Mucosa of descending colon (tissue), 3 donors: Measurements from ENCODE around the gene NPFFR1. TPM values are rescaled to one million over a fixed set of nuclear protein-coding genes. Genes with fewer than 3 reads are reported as not detected.

Experiments used
- ATAC-seq: fragments of 200-7000 bp; cut with Tn5 transposase; one replicate; pipeline ENCODE4 v1.9.1; 2020; ENCODE audit warnings: mild to moderate bottlenecking, moderate library complexity
- DNase-seq, 3 donors: peaks; one replicate each; pipeline ENCODE4 v3.0.0-alpha.2; 2020
- H3K36me3 ChIP-seq: fragments of 200-600 bp; one replicate; pipeline ENCODE4 v1.8.0; 2021; ENCODE audit warnings: low read depth, mild to moderate bottlenecking
- H3K4me1 ChIP-seq: fragments of 200-600 bp; one replicate; pipeline ENCODE4 v1.8.0; 2021; ENCODE audit warnings: low read depth, mild to moderate bottlenecking
- H3K4me3 ChIP-seq: fragments of 200-600 bp; one replicate; pipeline ENCODE4 v1.8.0; 2021; ENCODE audit warnings: mild to moderate bottlenecking
- H3K9me3 ChIP-seq: fragments of 200-600 bp; one replicate; pipeline ENCODE4 v1.8.0; 2021; ENCODE audit warnings: mild to moderate bottlenecking
- CTCF ChIP-seq: fragments of 200-600 bp; IDR thresholded peaks from one replicate; pipeline ENCODE4 v1.8.0; 2022; ENCODE audit warnings: antibody characterized with exemption, mild to moderate bottlenecking
- intact Hi-C, 2 donors: fragments of 100-400 bp; cut with DNase I in 1 of 2; cut with micrococcal nuclease in 1 of 2; formaldehyde crosslinking; loops; one replicate each; pipeline versions ENCODE4 v1.11.0 to v1.11.1; 2022; cut with DNase I, micrococcal nuclease
- total RNA-seq, 3 donors: library from RNA; stranded (reverse); fragmentation: NEBNext Ultra II Directional in 2 of 3; extraction: Animal tissue kit (Norgen Biotek cat#: 25700) in 2 of 3; gene quantifications; one replicate each; pipeline versions ENCODE4 v1.2.1 to v1.2.4, GENCODE V29; 2021 to 2023
- donor health status: DM: no; HTN: no; CAD: no; lungs with moderate emphysema.
- donor health status: DM: no; HTN: no; CAD: no.
- donor health status: DM: no; HTN: yes; CAD: no.

NPFFR1 gene
- total RNA-seq, 3 donors from 2014 or later, result 0.06 to 0.10 (median 0.06) TPM

DNA sequence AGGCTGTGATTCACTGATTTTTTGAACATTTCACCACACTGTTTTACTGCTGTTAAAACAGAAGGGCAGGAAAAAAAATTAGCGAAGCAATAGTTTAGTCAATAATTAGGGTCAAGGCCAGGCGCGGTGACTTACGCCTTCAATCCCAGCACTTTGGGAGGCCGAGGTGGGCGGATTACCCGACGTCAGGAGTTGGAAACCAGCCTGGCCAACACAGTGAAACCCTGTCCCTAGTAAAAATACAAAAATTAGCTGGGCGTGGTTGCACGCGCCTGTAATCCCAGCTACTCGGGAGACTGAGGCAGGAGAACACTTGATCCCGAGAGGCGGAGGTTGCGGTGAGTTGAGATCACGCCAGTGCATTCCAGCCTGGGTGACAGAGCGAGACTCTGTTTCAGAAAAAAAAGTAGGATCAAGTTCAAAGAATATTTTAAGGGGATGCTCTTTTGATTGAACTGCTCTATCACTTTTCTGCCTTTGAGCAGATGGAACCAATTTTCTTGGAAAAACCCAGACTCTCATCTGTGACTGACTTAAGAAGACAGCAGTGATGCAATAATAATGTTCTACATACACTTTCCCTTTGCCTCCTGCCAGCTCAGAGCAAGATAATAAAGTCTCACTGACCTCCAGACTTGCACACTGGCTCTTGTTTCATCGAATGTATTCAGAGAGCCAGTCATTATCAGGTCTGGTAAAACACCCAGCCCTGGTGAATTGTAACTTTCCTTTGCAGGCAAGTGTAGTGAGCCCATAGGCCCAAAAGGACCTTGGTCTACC is 48.9 kb downstream of the NPFFR1 start:
- no peak for TF ChIP-seq CTCF
- Histone ChIP-seq H3K4me3 (no peak overlapping the region), H3K9me3 (no peaks in the 10 kb centered on the region), H3K36me3 (no peaks in the 10 kb centered on the region), H3K4me1 (peaks cover 13% of the 10 kb centered on the region)
- DNase-seq (peak in 1 of 3 donors; percentile 52), ATAC-seq (no peak)
- intact Hi-C loops, result no loop called here

GRCh38 chr10:70233939-70234300 is 49.9 kb downstream of the NPFFR1 start:
- ATAC-seq (no peak), DNase-seq (no peak)
- Histone ChIP-seq H3K4me3 (no peak overlapping the region), H3K36me3 (no peaks in the 10 kb centered on the region), H3K9me3 (no peaks in the 10 kb centered on the region), H3K4me1 (peaks cover 22% of the 10 kb centered on the region)
- no peak for TF ChIP-seq CTCF
- intact Hi-C loops, result no loop called here

DNA sequence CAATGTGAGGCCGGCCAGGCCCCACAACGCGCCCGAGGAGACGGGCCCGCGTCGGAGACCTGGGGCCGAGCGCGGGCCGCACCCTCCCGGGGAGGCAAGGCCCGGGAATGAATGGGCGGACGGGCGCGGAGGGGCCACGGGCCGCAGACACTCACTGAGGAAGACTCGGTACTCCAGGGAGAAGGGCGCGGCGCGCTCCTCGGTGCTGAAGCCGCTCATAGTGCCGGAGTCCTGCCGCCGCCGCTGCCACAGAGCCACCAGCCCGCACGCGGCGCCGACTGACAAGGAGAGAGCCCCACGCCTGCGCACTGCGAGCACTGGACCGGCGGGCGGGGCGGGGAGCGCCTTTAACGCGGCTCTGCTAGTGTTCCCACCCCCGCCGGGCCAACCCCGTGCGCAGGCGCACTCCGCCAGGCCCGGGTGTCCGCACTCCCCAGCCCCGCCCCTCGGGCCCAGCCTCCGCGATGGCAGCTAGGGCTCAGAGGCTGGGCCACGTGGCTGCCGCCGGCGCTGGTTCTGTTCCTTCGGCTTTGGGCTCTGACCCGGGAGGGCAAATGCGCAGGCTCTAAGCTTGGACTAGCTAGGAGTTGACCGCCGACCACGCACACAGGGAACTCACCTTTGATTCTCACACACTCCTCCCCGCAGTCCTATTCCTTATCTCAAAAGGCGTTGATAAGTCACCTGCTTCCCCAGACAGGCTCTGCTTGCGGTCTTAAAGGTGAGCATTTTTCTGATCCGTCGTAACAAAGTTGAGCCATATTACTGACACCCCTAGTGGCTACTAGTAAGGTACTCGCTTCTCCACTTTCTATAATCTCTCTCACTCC is 50.5 kb downstream of the NPFFR1 start, which contains the start of gene PPA1:
TSS of gene PPA1 (minus strand) at position 321 of the 830 bp plus-strand sequence. CDS start at position 219, 102 bp downstream.
- Histone ChIP-seq H3K36me3 (no peaks in the 10 kb centered on the region), H3K9me3 (no peaks in the 10 kb centered on the region), H3K4me3 (peak within 1 kb of the TSS; percentile 75), H3K4me1 (peaks cover 28% of the 10 kb centered on the region)
- no peak for TF ChIP-seq CTCF
- DNase-seq (peak; percentile 98 to 100 (median 99)), ATAC-seq (peak; percentile 95)
- intact Hi-C loops, result no loop called here

- TF ChIP-seq CTCF, result no peak
- intact Hi-C loops, result no loop called here
- ATAC-seq (no peak), DNase-seq (no peak)
- Histone ChIP-seq H3K4me1 (peaks cover 33% of the 10 kb centered on the region), H3K36me3 (no peaks in the 10 kb centered on the region), H3K4me3 (peak overlapping the region; percentile 75), H3K9me3 (no peaks in the 10 kb centered on the region)
Observed at GRCh38 chr10:70232859-70233108, 51.0 kb downstream of the NPFFR1 start.

DNA sequence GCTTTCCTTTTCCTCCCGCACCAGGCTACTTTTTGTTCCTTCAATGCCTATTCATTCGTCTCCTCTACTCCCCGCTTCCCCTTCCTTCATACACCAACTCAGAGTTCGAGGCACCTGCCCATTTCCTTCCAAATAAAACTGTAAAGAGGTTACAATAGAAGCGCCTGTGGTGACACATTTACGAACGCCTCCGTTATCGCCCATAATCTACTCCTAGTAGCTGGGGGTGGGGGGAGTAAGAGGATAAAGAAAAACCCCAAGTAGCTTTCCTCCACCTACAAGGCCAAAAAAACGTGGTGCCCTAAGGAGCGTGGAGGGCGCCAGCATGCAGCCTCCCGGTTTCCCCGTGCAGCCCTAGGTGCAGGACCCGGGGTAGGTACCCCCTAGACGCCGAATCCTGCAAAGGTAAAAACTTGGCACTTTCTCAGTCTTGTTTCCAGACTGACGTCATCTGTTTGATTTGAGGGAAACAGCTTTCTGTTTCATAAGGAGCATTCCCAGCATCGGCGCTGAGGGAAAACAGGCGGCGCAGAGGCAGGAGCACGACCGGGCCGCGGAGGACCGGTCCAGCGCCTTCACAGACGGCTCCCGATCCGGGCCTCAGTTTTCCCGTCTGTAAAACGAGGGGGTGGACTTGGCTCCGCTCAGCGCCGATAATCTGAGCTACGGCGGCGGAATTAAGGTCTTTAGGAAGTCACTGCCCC is 51.5 kb downstream of the NPFFR1 start:
- intact Hi-C loops, result no loop called here
- no peak for TF ChIP-seq CTCF
- no peaks in the 10 kb centered on the region for H3K9me3 ChIP-seq
- ATAC-seq, result peak; percentile 53
- DNase-seq, result peak; percentile 79 to 81 (median 79)
- H3K4me1 ChIP-seq, result peaks cover 36% of the 10 kb centered on the region
- peak overlapping the region; percentile 75 for H3K4me3 ChIP-seq
- no peaks in the 10 kb centered on the region for H3K36me3 ChIP-seq
